Neuronal stem cell (in vitro differentiated cells): ENCODE measurements around the gene RICTOR.

Source experiments
- DNase-seq: peaks from one replicate; pipeline ENCODE4 v3.0.0-alpha.2; 2013; ENCODE audit warnings: low spot score
- H2AFZ ChIP-seq: one replicate; pipeline ENCODE4 v1.6.1; 2013; ENCODE audit warnings: mild to moderate bottlenecking, low read length, inconsistent platforms
- H2AK5ac ChIP-seq: 2 replicates; pipeline ENCODE4 v1.6.1; 2013; ENCODE audit warnings: low read depth, mild to moderate bottlenecking, inconsistent platforms, low read length, moderate library complexity, mixed read lengths
- H2BK120ac ChIP-seq: 2 replicates; pipeline ENCODE4 v1.6.1; 2013; ENCODE audit warnings: low read depth, mild to moderate bottlenecking, inconsistent platforms, low read length, moderate library complexity, mixed read lengths
- H2BK12ac ChIP-seq: one replicate; pipeline ENCODE4 v1.6.1; 2013; ENCODE audit warnings: low read length, inconsistent platforms
- H2BK15ac ChIP-seq: 2 replicates; pipeline ENCODE4 v1.6.1; 2013; ENCODE audit warnings: mild to moderate bottlenecking, low read length, inconsistent platforms, mixed read lengths
- H2BK5ac ChIP-seq: one replicate; pipeline ENCODE4 v1.6.1; 2013; ENCODE audit warnings: inconsistent platforms, mild to moderate bottlenecking, low read length, moderate library complexity
- H3K14ac ChIP-seq: one replicate; pipeline ENCODE4 v1.6.1; 2013; ENCODE audit warnings: low read length, inconsistent platforms
- H3K18ac ChIP-seq: 2 replicates; pipeline ENCODE4 v1.6.1; 2013; ENCODE audit warnings: low read length, inconsistent platforms
- H3K23ac ChIP-seq: 2 replicates; pipeline ENCODE4 v1.6.1; 2013; ENCODE audit warnings: low read depth, mild to moderate bottlenecking, mixed read lengths, low read length, inconsistent platforms; ENCODE audit not compliant: poor library complexity
- H3K27ac ChIP-seq: replicated peaks from 3 replicates; pipeline ENCODE4 v1.5.1; 2013; ENCODE audit warnings: low read length, inconsistent platforms
- H3K27me3 ChIP-seq, 3 experiments: 2 replicates each; pipeline ENCODE4 v1.6.1; 2013; ENCODE audit warnings: low read length in 3 of 3, mild to moderate bottlenecking in 2 of 3, inconsistent platforms in 1 of 3, low read depth in 1 of 3, mixed read lengths in 1 of 3, moderate library complexity in 1 of 3; ENCODE audit not compliant: control insufficient read depth in 3 of 3, insufficient read depth in 3 of 3
- H3K36me3 ChIP-seq, 2 donors: replicated peaks in 1 of 2; 2 replicates each; pipeline ENCODE4 v1.6.1; 2013; ENCODE audit warnings: low read length in 2 of 2; ENCODE audit not compliant: control insufficient read depth in 2 of 2, insufficient read depth in 2 of 2
- H3K4ac ChIP-seq: 2 replicates; pipeline ENCODE4 v1.6.1; 2013; ENCODE audit warnings: inconsistent platforms, mild to moderate bottlenecking, low read length, moderate library complexity
- H3K4me1 ChIP-seq, 2 donors: 1 replicate in 1 of 2; 2 replicates in 1 of 2; pipeline ENCODE4 v1.6.1; 2013; ENCODE audit warnings: low read length in 2 of 2, low read depth in 1 of 2; ENCODE audit not compliant: control insufficient read depth in 2 of 2, insufficient read depth in 1 of 2
- H3K4me2 ChIP-seq: one replicate; pipeline ENCODE4 v1.6.1; 2013; ENCODE audit warnings: mild to moderate bottlenecking, low read length, inconsistent platforms; ENCODE audit not compliant: insufficient read depth, poor library complexity, severe bottlenecking
- H3K4me3 ChIP-seq, 2 donors: 2 replicates each; pipeline ENCODE4 v1.5.1; 2013; ENCODE audit warnings: low read length in 2 of 2, mild to moderate bottlenecking in 2 of 2, inconsistent platforms in 1 of 2, moderate library complexity in 1 of 2
- H3K79me1 ChIP-seq: one replicate; pipeline ENCODE4 v1.6.1; 2013; ENCODE audit warnings: low read depth, mild to moderate bottlenecking, inconsistent platforms, low read length, moderate library complexity
- H3K9ac ChIP-seq: one replicate; pipeline ENCODE4 v1.6.1; 2013; ENCODE audit warnings: mild to moderate bottlenecking, low read depth, low read length, inconsistent platforms; ENCODE audit not compliant: poor library complexity
- H3K9me3 ChIP-seq, 2 donors: replicated peaks in 1 of 2; 2 replicates each; pipeline versions ENCODE3 to v1.6.1; 2013; ENCODE audit warnings: low read length in 2 of 2, mild to moderate bottlenecking in 2 of 2, inconsistent platforms in 1 of 2, low read depth in 1 of 2, mixed read lengths in 1 of 2, moderate library complexity in 1 of 2; ENCODE audit not compliant: control insufficient read depth in 2 of 2, insufficient read depth in 1 of 2
- H4K8ac ChIP-seq: one replicate; pipeline ENCODE4 v1.6.1; 2013; ENCODE audit warnings: low read depth, mild to moderate bottlenecking, inconsistent platforms, low read length, moderate library complexity
- H4K91ac ChIP-seq: one replicate; pipeline ENCODE4 v1.6.1; 2013; ENCODE audit warnings: low read length, low read depth, mild to moderate bottlenecking, inconsistent platforms; ENCODE audit not compliant: poor library complexity
- WGBS, 2 donors: extraction: QIAGEN DNeasy Blood & Tissue Kit; methylation state at CpG; one replicate each; pipeline ENCODE4 v1.1.7; 2013; ENCODE audit warnings: missing lambda C conversion rate in 2 of 2, mixed read lengths in 1 of 2; ENCODE audit not compliant: insufficient read length in 2 of 2, insufficient replicate concordance in 1 of 2; ENCODE audit errors: extremely low coverage in 2 of 2; 5-methylcytosine and 5-hydroxymethylcytosine counted together

The RICTOR gene

DNA sequence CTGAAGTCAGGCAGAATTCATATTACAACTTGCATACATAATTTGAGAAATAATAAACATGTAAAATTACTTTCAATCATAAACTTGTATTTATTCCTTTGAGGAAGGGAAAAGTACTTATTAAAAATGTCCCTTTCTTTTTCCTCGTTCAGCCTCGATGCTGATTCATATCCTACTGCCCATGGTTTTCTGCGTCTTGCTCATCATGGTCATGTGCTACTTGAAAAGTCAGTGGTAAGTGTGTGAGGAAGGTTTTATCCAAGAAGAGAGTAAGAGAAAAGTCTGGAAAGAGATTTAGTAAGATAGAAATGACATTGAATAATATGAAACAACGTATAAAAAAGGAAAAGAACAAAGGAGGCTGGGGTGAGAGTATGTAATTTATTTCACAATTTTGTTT, 142.5 kb downstream of the RICTOR start:
- Histone ChIP-seq H3K27me3 (no peaks in the 10 kb centered on the region), H3K4me2 (no peak overlapping the region), H4K8ac (no peak overlapping the region), H3K79me1 (no peaks in the 10 kb centered on the region), H3K4me3 (no peak overlapping the region), H3K36me3 (peaks cover 0 to 2% of the 10 kb centered on the region in 2 donors), H2AK5ac (no peak overlapping the region), H2BK12ac (no peak overlapping the region), H3K9me3 (no peaks in the 10 kb centered on the region), H3K18ac (no peak overlapping the region), H3K4me1 (no peaks in the 10 kb centered on the region), H2AFZ (no peak overlapping the region), H3K27ac (no peak overlapping the region), H3K9ac (no peak overlapping the region), H3K14ac (no peak overlapping the region), H4K91ac (no peak overlapping the region), H2BK120ac (no peak overlapping the region), H3K4ac (no peak overlapping the region), H2BK5ac (no peak overlapping the region), H3K23ac (no peak overlapping the region), H2BK15ac (no peak overlapping the region)
- DNase-seq: no peak
- no CpG with 5 or more reads among the region's 4 CpGs for WGBS, 2 donors

DNA sequence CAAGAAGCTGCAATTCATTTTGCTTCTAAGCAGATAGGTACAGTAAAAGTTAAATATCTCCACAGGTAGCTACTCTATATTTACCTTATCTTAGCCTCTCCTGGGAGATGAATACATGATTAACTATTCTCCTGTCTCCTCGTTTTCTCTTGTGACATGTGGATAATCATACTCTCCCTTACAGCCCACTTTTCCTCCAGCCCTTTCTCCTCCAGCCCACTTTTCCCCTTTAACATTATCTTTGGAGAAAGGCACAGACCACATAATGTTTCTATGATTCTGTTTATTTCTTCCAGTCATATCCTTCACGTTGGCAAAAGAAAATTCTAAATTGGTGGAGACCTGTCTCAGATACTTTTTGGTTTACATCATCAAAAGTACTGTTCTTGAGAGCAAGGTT, 144.4 kb downstream of the RICTOR start:
- H3K27me3 ChIP-seq: no peaks in the 10 kb centered on the region
- H4K8ac ChIP-seq: no peak overlapping the region
- H3K18ac ChIP-seq: no peak overlapping the region
- no peak overlapping the region for H2AK5ac ChIP-seq
- no peak overlapping the region for H3K4ac ChIP-seq
- no peaks in the 10 kb centered on the region for H3K79me1 ChIP-seq
- WGBS, 2 donors: no CpG with 5 or more reads among the region's 2 CpGs
- no peak overlapping the region for H2BK15ac ChIP-seq
- H2BK120ac ChIP-seq: no peak overlapping the region
- no peak for DNase-seq
- no peak overlapping the region for H3K27ac ChIP-seq
- no peak overlapping the region for H3K14ac ChIP-seq
- H3K23ac ChIP-seq: no peak overlapping the region
- no peak overlapping the region for H3K9ac ChIP-seq
- no peak overlapping the region for H2BK5ac ChIP-seq
- H3K9me3 ChIP-seq: no peaks in the 10 kb centered on the region
- H3K4me1 ChIP-seq: no peaks in the 10 kb centered on the region
- no peak overlapping the region for H2AFZ ChIP-seq
- no peak overlapping the region for H3K4me3 ChIP-seq
- no peaks in the 10 kb centered on the region for H3K36me3 ChIP-seq
- H2BK12ac ChIP-seq: no peak overlapping the region
- H4K91ac ChIP-seq: no peak overlapping the region
- no peak overlapping the region for H3K4me2 ChIP-seq

DNA sequence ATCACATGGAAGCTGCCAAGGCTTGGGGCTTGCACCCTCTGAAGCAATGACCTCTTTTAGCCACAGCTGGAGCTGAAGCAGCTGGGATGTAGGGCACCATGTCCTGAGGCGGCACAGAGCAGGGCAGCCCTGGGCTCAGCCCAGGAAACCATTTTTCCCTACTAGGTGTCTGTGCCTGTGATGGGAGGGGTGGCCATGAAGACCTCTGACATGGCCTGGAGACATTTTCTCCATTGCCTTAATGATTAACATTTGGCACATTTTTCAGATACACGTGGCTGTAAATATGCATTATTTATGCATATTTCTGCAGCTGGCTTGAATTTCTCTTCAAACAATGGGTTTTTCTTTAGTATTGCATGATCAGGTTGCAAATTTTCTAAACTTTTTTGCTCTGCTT, 146.7 kb downstream of the RICTOR start:
- Histone ChIP-seq H2BK120ac (no peak overlapping the region), H4K91ac (no peak overlapping the region), H3K18ac (no peak overlapping the region), H3K4me1 (no peaks in the 10 kb centered on the region), H3K4ac (no peak overlapping the region), H2BK15ac (no peak overlapping the region), H3K27ac (no peak overlapping the region), H2BK12ac (no peak overlapping the region), H3K4me3 (no peak overlapping the region), H3K4me2 (no peak overlapping the region), H2BK5ac (no peak overlapping the region), H3K79me1 (no peaks in the 10 kb centered on the region), H3K27me3 (no peaks in the 10 kb centered on the region), H3K14ac (no peak overlapping the region), H3K23ac (no peak overlapping the region), H3K36me3 (no peaks in the 10 kb centered on the region), H3K9ac (no peak overlapping the region), H3K9me3 (no peaks in the 10 kb centered on the region), H4K8ac (no peak overlapping the region), H2AK5ac (no peak overlapping the region), H2AFZ (no peak overlapping the region)
- DNase-seq: no peak
- WGBS, 2 donors: no CpG with 5 or more reads among the region's 2 CpGs

DNA sequence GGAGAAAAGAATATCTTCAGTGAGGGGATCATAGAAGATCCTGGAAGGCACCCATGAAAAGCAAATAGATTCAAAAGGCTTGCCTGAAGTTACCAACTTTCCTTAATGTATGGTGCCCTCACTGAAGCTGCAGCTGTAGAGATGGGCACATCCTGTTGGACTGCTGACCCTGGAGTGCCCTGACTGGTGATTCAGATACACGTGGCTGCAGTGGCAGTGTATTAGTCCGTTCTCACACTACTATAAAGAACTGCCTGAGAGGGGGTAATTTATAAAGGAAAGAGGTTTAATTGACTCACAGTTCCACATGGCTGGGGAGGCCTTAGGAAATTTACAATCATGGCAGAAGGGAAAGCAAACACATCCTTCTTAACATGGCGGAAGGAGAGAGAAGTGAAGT, 148.1 kb downstream of the RICTOR start:
- no peak overlapping the region for H2BK12ac ChIP-seq
- H2BK120ac ChIP-seq: no peak overlapping the region
- no peak overlapping the region for H3K9ac ChIP-seq
- no peak overlapping the region for H2BK15ac ChIP-seq
- no peak overlapping the region for H3K4ac ChIP-seq
- no peak overlapping the region for H3K14ac ChIP-seq
- H2AFZ ChIP-seq: no peak overlapping the region
- no peaks in the 10 kb centered on the region for H3K79me1 ChIP-seq
- H3K18ac ChIP-seq: no peak overlapping the region
- no peak overlapping the region for H3K4me2 ChIP-seq
- no peaks in the 10 kb centered on the region for H3K27me3 ChIP-seq
- no peak overlapping the region for H4K91ac ChIP-seq
- no peak overlapping the region for H3K23ac ChIP-seq
- no peaks in the 10 kb centered on the region for H3K4me1 ChIP-seq
- no peak overlapping the region for H3K4me3 ChIP-seq
- H2AK5ac ChIP-seq: no peak overlapping the region
- no CpG with 5 or more reads among the region's 3 CpGs for WGBS, 2 donors
- no peak overlapping the region for H2BK5ac ChIP-seq
- no peaks in the 10 kb centered on the region for H3K36me3 ChIP-seq
- H3K27ac ChIP-seq: no peak overlapping the region
- H4K8ac ChIP-seq: no peak overlapping the region
- no peak for DNase-seq
- H3K9me3 ChIP-seq: no peaks in the 10 kb centered on the region
